GM12878 (cell line): ENCODE data around the gene TGFBRAP1. TPM values are rescaled to one million over a fixed set of nuclear protein-coding genes. Genes with fewer than 3 reads are reported as not detected.

Experiments used
- ATAC-seq: fragments of 200-7000 bp; cut with Tn5 transposase; 3 replicates; pipeline ENCODE4 v1.9.1; 2020; ENCODE audit warnings: mild to moderate bottlenecking, moderate library complexity
- BruUV-seq: library from RNA; stranded (reverse); fragments of 400-500 nt; replicated peaks from 2 replicates; lab custom pipeline; 2021; lab: Mats Ljungman, UMichigan
- CTCF ChIA-PET: fragments of 300-600 bp; sonication (Branson Sonifier 250); formaldehyde crosslinking; extraction: SDS; loops from one replicate; lab custom pipeline; 2021; ENCODE audit warnings: inconsistent platforms; lab: Yijun Ruan, JAX
- POLR2A ChIA-PET: fragments of 350-600 bp; formaldehyde crosslinking; extraction: SDS; loops from one replicate; lab custom pipeline; 2021; ENCODE audit warnings: inconsistent platforms; lab: Charles Lee
- RAD21 ChIA-PET: fragments of 300-600 bp; sonication (Branson Sonifier 250); formaldehyde crosslinking; loops from one replicate; lab custom pipeline; 2023; ENCODE audit warnings: antibody characterized with exemption; ENCODE audit not compliant: unreplicated experiment; lab: Charles Lee
- SMC1A ChIA-PET: fragments of 300-600 bp; sonication (Branson Sonifier 250); formaldehyde crosslinking; loops from one replicate; lab custom pipeline; 2023; ENCODE audit not compliant: unreplicated experiment, uncharacterized antibody; lab: Charles Lee
- DNase-seq: peaks from one replicate; pipeline ENCODE4 v3.0.0-alpha.2; 2011; ENCODE audit warnings: low read depth, low spot score
- FAIRE-seq: peaks from 3 replicates; lab custom pipeline; 2011; peaks lifted over from hg19 to GRCh38; lab: Jason Lieb, UNC
- H2AFZ ChIP-seq: 2 replicates; pipeline ENCODE4 v1.6.0; 2011; ENCODE audit warnings: low read depth, low read length, control low read depth; ENCODE audit not compliant: control insufficient read depth
- H3K27ac ChIP-seq: 2 replicates; pipeline ENCODE4 v1.5.1; 2011; ENCODE audit warnings: control low read depth; ENCODE audit not compliant: control insufficient read depth, insufficient read depth
- H3K27me3 ChIP-seq, 2 experiments: replicated peaks in 1 of 2; 2 replicates each; pipeline versions ENCODE4 v1.6.0 to v1.6.1; 2011; ENCODE audit warnings: low read length in 1 of 2; ENCODE audit not compliant: control insufficient read depth in 2 of 2, insufficient read depth in 2 of 2
- H3K36me3 ChIP-seq, 2 experiments: 2 replicates each; pipeline ENCODE4 v1.5.1; 2011; ENCODE audit warnings: low read length in 1 of 2; ENCODE audit not compliant: control insufficient read depth in 2 of 2, insufficient read depth in 2 of 2
- H3K4me1 ChIP-seq: 2 replicates; pipeline ENCODE4 v1.6.1; 2011; ENCODE audit warnings: mild to moderate bottlenecking, low read length, moderate library complexity, mixed read lengths; ENCODE audit not compliant: control insufficient read depth, insufficient read depth
- H3K4me2 ChIP-seq: 2 replicates; pipeline ENCODE4 v1.6.0; 2011; ENCODE audit warnings: control low read depth; ENCODE audit not compliant: control insufficient read depth, insufficient read depth
- H3K4me3 ChIP-seq: fragments of 200-600 bp; sonication (generic); 2 replicates; pipeline ENCODE4 v1.5.1; 2016
- H3K79me2 ChIP-seq: 2 replicates; pipeline ENCODE4 v1.6.0; 2011; ENCODE audit warnings: low read length; ENCODE audit not compliant: control insufficient read depth, insufficient read depth
- H3K9ac ChIP-seq: 2 replicates; pipeline ENCODE4 v1.8.0; 2011; ENCODE audit warnings: low read length, control low read depth, mixed read lengths; ENCODE audit not compliant: control insufficient read depth, insufficient read depth
- H3K9me3 ChIP-seq: replicated peaks from 3 replicates; pipeline ENCODE4 v1.5.1; 2011; ENCODE audit warnings: mild to moderate bottlenecking, low read length; ENCODE audit not compliant: control insufficient read depth, insufficient read depth
- H4K20me1 ChIP-seq: 2 replicates; pipeline ENCODE4 v1.6.0; 2011; ENCODE audit not compliant: control insufficient read depth, insufficient read depth
- ATF2 ChIP-seq: IDR thresholded peaks from 2 replicates; pipeline ENCODE4 v1.6.1; 2012; ENCODE audit warnings: low read length, inconsistent platforms
- BCLAF1 ChIP-seq: fragments of 450-650 bp; IDR thresholded peaks from 2 replicates; pipeline ENCODE4 v1.6.1; 2017; ENCODE audit warnings: antibody characterized with exemption, mild to moderate bottlenecking, moderate library complexity
- FOXM1 ChIP-seq: IDR thresholded peaks from 2 replicates; pipeline ENCODE4 v1.6.1; 2012; ENCODE audit warnings: low read depth, mild to moderate bottlenecking, inconsistent platforms, low read length, moderate library complexity
- MYC ChIP-seq: IDR thresholded peaks from 2 replicates; pipeline ENCODE4 v1.6.1; 2011; ENCODE audit warnings: mild to moderate bottlenecking, low read length, moderate library complexity, inconsistent platforms; ENCODE audit not compliant: insufficient read depth, insufficient replicate concordance, insufficient read length, severe bottlenecking
- POLR2A ChIP-seq: IDR thresholded peaks from 2 replicates; pipeline ENCODE4 v1.6.1; 2011; ENCODE audit warnings: low read depth, mild to moderate bottlenecking, low read length
- RAD21 ChIP-seq: IDR thresholded peaks from 2 replicates; pipeline ENCODE4 v1.6.1; 2011; ENCODE audit warnings: mild to moderate bottlenecking, low read depth, low read length, moderate library complexity; ENCODE audit not compliant: insufficient read depth
- RUNX3 ChIP-seq: IDR thresholded peaks from 2 replicates; pipeline ENCODE4 v1.6.1; 2012; ENCODE audit warnings: low read length, inconsistent platforms
- SIN3A ChIP-seq: IDR thresholded peaks from 2 replicates; pipeline ENCODE4 v1.6.1; 2012; ENCODE audit warnings: low read depth, low read length, improper control_type of control experiment
- ZNF622 ChIP-seq: fragments of 450-650 bp; IDR thresholded peaks from 2 replicates; pipeline ENCODE4 v1.6.1; 2017; ENCODE audit warnings: mild to moderate bottlenecking, inconsistent platforms
- WGBS: methylation state at CpG from one replicate; pipeline ENCODE4 v1.1.6; 2016; ENCODE audit warnings: low lambda C conversion rate; ENCODE audit not compliant: insufficient replicate concordance, insufficient coverage; ENCODE audit errors: missing lambda C conversion rate; 5-methylcytosine and 5-hydroxymethylcytosine counted together
- in situ Hi-C: fragments of 300-500 bp; cut with MboI; formaldehyde crosslinking; loops from 9 replicates; pipeline ENCODE4 v1.14.3; 2018; ENCODE audit warnings: mixed read lengths
- intact Hi-C: fragments of 100-400 bp; cut with micrococcal nuclease; formaldehyde crosslinking; loops from one replicate; pipeline ENCODE4 v1.14.2; 2022; ENCODE audit not compliant: unreplicated experiment
- polyA plus RNA-seq, 11 experiments: library from polyadenylated mRNA; depleted of rRNA in 4 of 11; unstranded in 6 of 11; stranded (reverse) in 5 of 11; fragments of >200 nt; fragmentation: Nextera tagmentation in 4 of 11; fragmentation: Illumina TruSeq in 1 of 11; extraction: Ambion mirVana in 4 of 11; extraction: Trizol in 1 of 11; gene quantifications; 1 replicate in 1 of 11; 2 replicates in 10 of 11; pipeline versions ENCODE4 v1.2.1 to v1.2.3, GENCODE V29; 2011 to 2016; ENCODE audit warnings: inconsistent platforms in 2 of 11, missing spikeins in 2 of 11, low read depth in 1 of 11
- total RNA-seq, 4 experiments: library from RNA; depleted of rRNA in 3 of 4; stranded (reverse); fragments of >200 nt in 3 of 4; fragmentation: Illumina TruSeq in 1 of 4; extraction: Trizol in 1 of 4; gene quantifications; 2 replicates each; pipeline versions ENCODE4 v1.2.1 to v1.2.3, GENCODE V29; 2013 to 2021
- TF ChIP-seq, protein P1 (sequence below): fragments of 450-650 bp; IDR thresholded peaks from 2 replicates; pipeline ENCODE4 v1.6.1; 2017; ENCODE audit warnings: mild to moderate bottlenecking
- TF ChIP-seq, protein P2 (sequence below): fragments of 450-650 bp; IDR thresholded peaks from 2 replicates; pipeline ENCODE4 v1.6.1; 2016; ENCODE audit warnings: mild to moderate bottlenecking

Gene TGFBRAP1
- total and polyA plus RNA-seq, 10 of the 15 experiments (the other 5 are each of a cell fraction or from before 2014, with no cell fraction given), result 7.9 to 37.4 (median 23.7) TPM

DNA sequence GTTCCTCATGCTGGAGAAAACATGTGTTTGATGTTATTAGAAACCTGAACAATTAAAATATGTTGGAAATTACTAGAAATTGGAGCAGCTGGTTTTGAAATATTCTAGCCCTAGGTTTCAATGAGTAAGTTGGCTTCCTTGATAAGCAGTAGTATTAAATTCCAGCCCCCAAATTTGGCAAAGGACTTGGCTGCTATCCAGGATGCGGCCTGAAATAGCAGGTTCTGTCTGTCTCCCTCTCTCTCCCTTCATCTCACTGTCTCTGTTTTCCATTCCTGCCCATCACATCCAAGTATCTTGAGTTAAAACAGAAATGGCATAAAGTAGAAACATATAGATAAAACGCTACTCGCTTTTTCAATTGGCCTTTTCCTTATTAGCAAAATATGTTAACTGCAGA, 108.9 kb downstream of the TGFBRAP1 start (continued):
- TF ChIP-seq MYC (no peak), FOXM1 (no peak), RAD21 (no peak)
- TF ChIP-seq, all 136 proteins: peak for 0

- BruUV-seq, result no TSS peak
- FAIRE-seq (no peak), DNase-seq (no peak), ATAC-seq (no peak; the same call in 2 of the 3 replicates)
- Histone ChIP-seq H3K36me3 (no peaks in the 10 kb centered on the region), H3K79me2 (no peaks in the 10 kb centered on the region), H3K9me3 (no peaks in the 10 kb centered on the region), H3K27me3 (no peaks in the 10 kb centered on the region), H3K4me3 (no peak overlapping the region), H2AFZ (no peak overlapping the region), H3K4me1 (no peaks in the 10 kb centered on the region), H3K4me2 (no peak overlapping the region), H4K20me1 (no peaks in the 10 kb centered on the region), H3K9ac (no peak overlapping the region), H3K27ac (no peak overlapping the region)
- ChIA-PET CTCF (no interaction called here), SMC1A (interaction anchor here (1.4 kb wide), 1 partner anchor 20 kb away, joined by 3 read pairs; no protein-coding TSS in a partner anchor), POLR2A (no interaction called here), RAD21 (no interaction called here)
- intact Hi-C loops, result no loop called here
- WGBS, result 17% methylated on average over 5 of the region's 5 CpGs
- in situ Hi-C loops, result no loop called here
- TF ChIP-seq SIN3A (no peak), BCLAF1 (no peak), RUNX3 (peak; percentile 47), ATF2 (no peak), POLR2A (no peak), ZNF622 (no peak)
- TF ChIP-seq, protein P1, sequence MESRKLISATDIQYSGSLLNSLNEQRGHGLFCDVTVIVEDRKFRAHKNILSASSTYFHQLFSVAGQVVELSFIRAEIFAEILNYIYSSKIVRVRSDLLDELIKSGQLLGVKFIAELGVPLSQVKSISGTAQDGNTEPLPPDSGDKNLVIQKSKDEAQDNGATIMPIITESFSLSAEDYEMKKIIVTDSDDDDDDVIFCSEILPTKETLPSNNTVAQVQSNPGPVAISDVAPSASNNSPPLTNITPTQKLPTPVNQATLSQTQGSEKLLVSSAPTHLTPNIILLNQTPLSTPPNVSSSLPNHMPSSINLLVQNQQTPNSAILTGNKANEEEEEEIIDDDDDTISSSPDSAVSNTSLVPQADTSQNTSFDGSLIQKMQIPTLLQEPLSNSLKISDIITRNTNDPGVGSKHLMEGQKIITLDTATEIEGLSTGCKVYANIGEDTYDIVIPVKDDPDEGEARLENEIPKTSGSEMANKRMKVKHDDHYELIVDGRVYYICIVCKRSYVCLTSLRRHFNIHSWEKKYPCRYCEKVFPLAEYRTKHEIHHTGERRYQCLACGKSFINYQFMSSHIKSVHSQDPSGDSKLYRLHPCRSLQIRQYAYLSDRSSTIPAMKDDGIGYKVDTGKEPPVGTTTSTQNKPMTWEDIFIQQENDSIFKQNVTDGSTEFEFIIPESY, result no peak
- TF ChIP-seq, protein P2, sequence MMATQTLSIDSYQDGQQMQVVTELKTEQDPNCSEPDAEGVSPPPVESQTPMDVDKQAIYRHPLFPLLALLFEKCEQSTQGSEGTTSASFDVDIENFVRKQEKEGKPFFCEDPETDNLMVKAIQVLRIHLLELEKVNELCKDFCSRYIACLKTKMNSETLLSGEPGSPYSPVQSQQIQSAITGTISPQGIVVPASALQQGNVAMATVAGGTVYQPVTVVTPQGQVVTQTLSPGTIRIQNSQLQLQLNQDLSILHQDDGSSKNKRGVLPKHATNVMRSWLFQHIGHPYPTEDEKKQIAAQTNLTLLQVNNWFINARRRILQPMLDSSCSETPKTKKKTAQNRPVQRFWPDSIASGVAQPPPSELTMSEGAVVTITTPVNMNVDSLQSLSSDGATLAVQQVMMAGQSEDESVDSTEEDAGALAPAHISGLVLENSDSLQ, result no peak
- TF ChIP-seq, all 136 proteins: peak for 1
Measured at GRCh38 chr2:105215586-105216192, 113.8 kb downstream of the TGFBRAP1 start.
